T47D (cell line): Measurements from ENCODE around the gene AAR2.

ENCODE experiments used
- DNase-seq, 2 experiments: peaks; one replicate each; pipeline versions ENCODE4 v3.0.0 to v3.0.0-alpha.2; 2011 to 2012; ENCODE audit warnings: low read depth in 1 of 2, low spot score in 1 of 2
- JUND ChIP-seq: IDR thresholded peaks from 2 replicates; pipeline ENCODE4 v1.6.1; 2012; ENCODE audit warnings: low read depth
- in situ Hi-C: cut with HindIII; loops from 2 replicates; pipeline ENCODE4 v1.10.0; 2016; ENCODE audit warnings: low sequenced_read_pairs, low pct_unique_long_range_greater_than_20kb

Gene AAR2

GRCh38 chr20:36234771-36235320 is 1.4 kb upstream of the AAR2 start:
- no peak for TF ChIP-seq JUND
- no peak for DNase-seq
- in situ Hi-C loops, result no loop called here

DNA sequence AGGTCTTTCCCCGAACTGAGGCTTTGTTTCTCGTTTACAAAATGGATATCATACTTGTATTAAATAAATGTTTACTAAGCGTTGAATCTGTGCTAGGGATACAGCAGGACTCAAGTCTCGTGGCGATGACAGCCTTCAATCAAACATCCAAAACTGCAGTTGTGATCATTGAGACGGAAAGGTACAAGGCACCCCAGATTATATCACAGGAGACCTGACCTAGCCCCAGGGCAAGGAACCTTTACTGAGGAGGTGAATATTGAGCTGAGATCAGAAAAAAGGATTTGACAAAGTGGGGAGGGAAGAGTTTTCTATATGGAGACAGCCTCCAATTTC is 476 bp downstream of the AAR2 start:
- no peak for DNase-seq
- in situ Hi-C loops, result no loop called here
- no peak for TF ChIP-seq JUND

DNA sequence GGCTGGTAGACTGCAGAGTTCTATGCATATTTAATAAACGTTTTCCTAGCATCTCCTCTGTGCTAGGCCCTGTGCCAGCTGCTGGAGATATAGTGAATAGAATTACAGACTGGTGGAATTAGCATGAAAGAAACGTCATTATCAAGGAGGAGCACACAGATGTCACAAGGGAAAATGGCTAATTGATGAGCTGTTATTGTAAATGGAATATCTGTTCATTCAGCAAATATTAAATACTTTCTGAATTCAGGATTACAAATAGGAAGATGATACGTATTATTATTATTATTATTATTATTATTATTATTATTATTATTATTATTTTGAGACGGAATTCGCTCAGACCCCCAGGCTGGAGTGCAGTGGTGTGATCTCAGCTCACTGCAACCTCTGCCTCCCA is 1.2 kb downstream of the AAR2 start:
- DNase-seq, result no peak
- no peak for TF ChIP-seq JUND
- in situ Hi-C loops, result no loop called here

DNA sequence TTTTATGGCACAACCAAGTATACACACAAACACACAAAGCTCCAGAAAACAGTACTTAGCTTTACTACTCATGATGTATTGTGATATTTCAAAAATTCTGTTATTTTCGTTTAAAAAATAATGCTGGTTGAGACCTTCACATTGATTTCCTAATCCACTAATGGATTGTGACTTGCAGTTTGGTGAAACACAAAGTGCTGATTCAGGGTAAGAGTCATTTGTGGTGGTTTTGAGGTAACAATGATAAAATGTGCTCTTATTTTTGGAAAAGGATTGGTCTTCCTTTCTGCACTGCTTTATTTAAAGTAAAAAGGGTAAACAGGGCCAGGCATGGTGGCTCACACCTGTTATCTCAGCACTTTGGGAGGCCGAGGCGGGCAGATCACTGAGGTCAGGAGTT is 1.9 kb downstream of the AAR2 start:
- TF ChIP-seq JUND, result no peak
- in situ Hi-C loops, result no loop called here
- no peak for DNase-seq

DNA sequence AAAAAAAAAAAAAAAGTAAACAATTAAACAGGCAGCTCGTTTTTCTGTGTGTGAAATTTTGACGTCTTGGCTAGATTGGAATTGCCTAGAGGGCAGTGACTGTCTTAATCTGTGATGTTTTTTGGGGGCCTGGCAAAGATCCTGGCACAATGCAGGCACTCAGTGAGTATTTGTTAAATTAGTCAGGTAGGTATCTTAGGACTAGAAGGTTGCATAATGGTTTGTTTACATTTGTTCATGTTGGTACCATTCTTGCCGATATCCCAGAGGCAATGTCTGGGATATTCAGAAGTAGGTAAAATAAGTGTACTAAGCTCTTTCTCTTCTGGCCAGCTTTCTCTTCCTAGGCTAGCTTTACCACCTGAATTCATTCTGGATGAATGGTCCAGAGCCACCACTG is 2.5 kb downstream of the AAR2 start:
- in situ Hi-C loops, result no loop called here
- TF ChIP-seq JUND, result no peak
- DNase-seq, result no peak

DNA sequence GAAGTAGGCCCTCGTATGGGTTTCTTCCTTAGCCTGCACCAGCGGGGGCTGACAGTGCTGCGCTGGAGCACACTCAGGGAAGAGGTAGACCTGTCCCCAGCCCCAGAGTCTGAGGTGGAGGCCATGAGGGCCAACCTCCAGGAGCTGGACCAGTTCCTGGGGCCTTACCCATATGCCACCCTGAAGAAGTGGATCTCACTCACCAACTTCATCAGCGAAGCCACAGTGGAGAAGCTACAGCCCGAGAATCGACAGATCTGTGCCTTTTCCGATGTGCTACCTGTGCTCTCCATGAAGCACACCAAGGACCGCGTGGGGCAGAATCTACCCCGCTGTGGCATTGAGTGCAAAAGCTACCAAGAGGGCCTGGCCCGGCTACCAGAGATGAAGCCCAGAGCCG is 3.8 kb downstream of the AAR2 start:
- in situ Hi-C loops, result no loop called here
- TF ChIP-seq JUND, result no peak
- DNase-seq, result no peak

DNA sequence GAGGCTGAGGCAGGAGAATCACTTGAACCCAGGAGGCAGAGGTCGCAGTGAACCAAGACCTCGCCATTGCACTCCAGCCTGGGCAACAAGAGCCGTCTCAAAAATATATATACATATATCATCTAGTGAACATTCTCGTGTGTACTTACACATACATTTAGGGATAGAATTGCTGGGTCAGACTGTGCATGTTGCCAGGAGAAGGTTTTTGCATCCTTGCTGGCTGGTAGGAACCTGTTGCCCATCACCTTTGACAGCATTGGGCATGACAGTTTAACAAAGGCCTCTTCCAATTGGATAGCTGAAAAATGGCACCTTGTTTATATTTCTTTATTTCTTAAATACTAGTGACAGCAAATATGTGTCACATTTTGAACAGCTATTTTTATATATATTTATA is 5.4 kb downstream of the AAR2 start:
- TF ChIP-seq JUND, result no peak
- in situ Hi-C loops, result no loop called here
- DNase-seq, result no peak

GRCh38 chr20:36243726-36244125 is 7.4 kb downstream of the AAR2 start:
- in situ Hi-C loops, result no loop called here
- peak in 1 of 2 experiments; percentile 33 for DNase-seq
- TF ChIP-seq JUND, result no peak

GRCh38 chr20:36246401-36246800 is 10.1 kb downstream of the AAR2 start:
- DNase-seq, result no peak
- no peak for TF ChIP-seq JUND
- in situ Hi-C loops, result no loop called here

DNA sequence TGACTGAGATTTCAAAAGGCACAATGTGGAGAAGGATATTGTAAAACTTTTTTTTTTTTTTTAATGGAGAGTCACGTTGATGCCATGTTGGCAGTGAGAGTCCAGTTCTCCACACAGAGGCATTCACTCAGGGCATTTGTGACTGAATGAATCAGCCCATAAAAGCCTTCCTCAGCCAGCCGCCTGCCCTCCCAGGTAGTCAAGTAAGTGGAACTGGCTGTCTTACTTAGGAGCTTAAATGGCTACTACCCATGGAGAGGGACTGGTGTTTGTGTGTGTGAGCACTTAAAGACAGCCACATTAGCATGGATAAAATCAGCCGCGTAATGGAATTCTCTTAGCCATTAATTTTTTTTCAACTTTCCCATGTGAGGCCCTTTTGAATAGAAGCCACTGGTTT is 12.6 kb downstream of the AAR2 start:
- no peak for TF ChIP-seq JUND
- DNase-seq, result no peak
- in situ Hi-C loops, result no loop called here

DNA sequence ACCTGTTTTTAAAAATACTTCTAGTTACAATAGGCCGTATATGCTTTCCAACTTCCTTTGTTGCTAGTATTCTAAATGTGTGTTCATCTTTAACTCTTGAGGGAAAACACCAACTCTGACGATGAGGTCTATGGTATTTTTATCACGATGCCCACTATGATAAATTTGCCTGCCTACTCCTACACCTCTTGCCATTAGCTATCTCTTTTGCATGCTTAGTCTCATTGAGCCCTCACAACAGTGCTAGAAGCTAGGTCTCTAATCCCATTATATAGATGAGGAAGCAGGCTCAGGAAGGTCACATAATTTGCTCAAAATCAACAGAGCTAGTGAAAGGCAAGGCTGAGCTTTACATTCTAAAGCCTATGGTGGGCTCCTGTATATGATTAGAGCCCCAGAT is 13.2 kb downstream of the AAR2 start:
- DNase-seq, result no peak
- no peak for TF ChIP-seq JUND
- in situ Hi-C loops, result no loop called here

DNA sequence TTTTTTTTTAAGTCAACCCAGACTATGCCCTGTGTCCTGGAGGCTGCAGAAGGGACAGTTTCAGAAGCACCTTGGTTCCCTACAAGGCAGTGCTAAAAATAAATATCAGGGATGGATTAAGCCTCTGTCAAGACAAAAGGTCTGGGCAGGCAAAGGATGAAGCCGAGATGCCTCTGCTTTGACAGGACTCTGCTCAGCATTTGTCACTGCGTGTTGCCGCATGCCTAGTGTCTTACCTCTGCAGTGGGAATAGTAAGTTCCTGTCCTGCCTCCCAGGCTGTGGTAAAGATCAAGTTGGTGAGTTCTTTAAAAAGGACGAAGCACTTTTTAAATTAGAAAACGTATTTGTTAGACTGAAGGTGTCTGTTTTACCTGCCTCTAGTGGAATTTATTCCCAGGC is 15.1 kb downstream of the AAR2 start:
- no peak for DNase-seq
- TF ChIP-seq JUND, result no peak
- in situ Hi-C loops, result no loop called here

DNA sequence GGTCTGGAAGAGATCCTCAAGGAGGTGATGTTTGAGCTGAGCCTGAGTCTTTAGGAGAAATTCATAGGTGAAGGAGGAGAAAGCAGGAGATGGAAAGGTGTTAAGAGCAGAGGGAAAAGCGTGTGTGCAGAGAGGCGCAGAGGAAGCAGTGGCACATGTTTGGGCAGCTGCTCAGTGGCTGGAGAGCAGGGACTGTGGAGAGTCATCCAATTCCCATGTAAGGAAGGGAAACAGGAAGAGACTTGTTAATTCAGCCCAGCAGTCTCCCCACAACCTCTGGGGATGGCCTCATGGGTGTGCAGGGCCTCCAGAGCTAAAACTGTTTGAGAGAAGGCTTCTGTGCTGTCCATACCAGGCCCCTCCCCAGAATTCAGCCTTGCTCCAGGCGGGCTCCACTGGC is 16.2 kb downstream of the AAR2 start:
- TF ChIP-seq JUND, result no peak
- no peak for DNase-seq
- in situ Hi-C loops, result no loop called here

DNA sequence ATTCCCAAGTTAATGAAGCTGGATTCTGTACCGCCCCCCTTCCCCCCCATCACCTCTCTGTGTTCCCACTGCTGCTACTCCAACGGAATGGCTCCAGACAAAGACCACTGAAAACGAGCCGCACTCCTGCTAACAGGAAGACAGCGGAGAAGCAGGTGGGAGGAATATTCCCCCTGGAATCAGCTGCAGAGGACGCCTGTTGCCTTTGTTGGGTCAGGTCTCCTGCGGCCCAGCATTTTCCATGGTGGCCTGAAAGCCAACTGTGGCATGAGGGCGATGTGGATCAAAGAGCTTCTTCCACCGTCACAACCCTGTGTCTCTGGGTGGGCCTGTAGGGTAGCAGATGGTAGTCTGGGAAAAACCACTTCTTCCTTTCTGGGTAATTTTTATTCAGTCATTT is 16.8 kb downstream of the AAR2 start:
- in situ Hi-C loops, result no loop called here
- no peak for DNase-seq
- TF ChIP-seq JUND, result no peak
